ENCODE data around the gene SMAD3. TPM values are rescaled to one million over a fixed set of nuclear protein-coding genes. Genes with fewer than 3 reads are reported as not detected.

SMAD3 gene
- total RNA-seq, 1 experiment from 2014 or later = 89.2 TPM

DNA sequence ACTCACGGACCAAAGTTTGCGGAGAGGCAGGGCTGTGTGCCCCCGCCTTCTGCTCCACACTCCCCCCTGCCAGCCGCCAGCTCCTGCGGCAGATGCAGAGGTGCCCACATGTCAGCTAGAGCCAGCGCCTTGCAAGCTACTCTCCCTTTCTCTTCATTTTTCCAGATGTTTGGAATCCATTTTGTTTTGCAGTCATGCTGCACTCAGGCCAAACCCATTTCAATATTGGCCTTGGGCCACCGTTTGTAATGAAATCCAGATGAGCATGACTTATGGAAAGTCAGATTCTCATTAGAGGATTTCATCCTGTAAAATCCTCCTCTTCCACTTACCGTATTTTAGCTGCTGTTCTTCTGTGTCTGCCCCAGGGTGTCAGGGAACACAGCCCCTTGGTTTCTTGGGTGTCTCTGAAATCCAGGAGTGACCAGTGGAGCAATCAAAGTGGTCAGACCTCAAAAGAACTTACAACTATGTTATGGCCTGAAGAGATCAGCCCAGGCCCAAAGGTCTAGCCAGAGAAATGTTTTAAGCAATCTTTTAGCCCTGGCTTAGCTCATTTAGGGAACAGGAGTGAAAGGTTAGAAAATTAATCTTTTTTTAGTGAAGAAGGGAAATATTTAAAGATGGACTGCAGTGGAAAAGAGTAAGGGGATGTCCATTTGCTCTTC, 123.3 kb downstream of the SMAD3 start:
- no TSS peak for BruUV-seq (replicated peaks)
- intact Hi-C loops (cut with micrococcal nuclease) = no loop called here
- Histone ChIP-seq H3K9me3 (ENCODE audit: control insufficient read depth in 1 of 2, insufficient read depth in 1 of 2, low read depth in 1 of 2, low read length in 2 of 2) (no peaks in the 10 kb centered on the region), H3K27me3 (ENCODE audit: insufficient read depth, low read length) (no peaks in the 10 kb centered on the region), H3K27ac (ENCODE audit: low read depth, low read length) (no peak overlapping the region; the same call in 1 of the 2 replicates), H2AFZ (ENCODE audit: low read depth, low read length, poor library complexity, severe bottlenecking) (no peak overlapping the region), H3K4me3 (replicated peaks in 1 of 2; ENCODE audit: low read depth in 1 of 2, low read length in 2 of 2) (no peak overlapping the region), H3K9me2 (ENCODE audit: insufficient read depth) (no peaks in the 10 kb centered on the region), H3K9ac (ENCODE audit: low read length) (no peak overlapping the region), H3K79me2 (ENCODE audit: insufficient read depth, low read length) (no peaks in the 10 kb centered on the region), H3K36me3 (ENCODE audit: control insufficient read depth in 1 of 2, insufficient read depth in 2 of 2, low read length in 2 of 2) (peaks cover 19 to 66% of the 10 kb centered on the region in 2 experiments), H3K4me1 (ENCODE audit: control insufficient read depth in 1 of 2, insufficient read depth in 2 of 2, low read length in 2 of 2) (no peaks in the 10 kb centered on the region), H4K20me1 (ENCODE audit: insufficient read depth) (no peaks in the 10 kb centered on the region), H3K4me2 (ENCODE audit: low read length) (no peak overlapping the region)
- ChIA-PET CTCF (interaction anchor here (1.0 kb wide), 1 partner anchor 242 kb away, joined by 3 read pairs; no protein-coding TSS in a partner anchor), RAD21 (ENCODE audit: low non-redundant PET in 1 of 2, low total read pairs in 2 of 2, uncharacterized antibody in 2 of 2, unreplicated experiment in 2 of 2) (no interaction called here), POLR2A (interaction anchor here (0.6 kb wide), 1 partner anchor 41 kb away, joined by 3 read pairs; no protein-coding TSS in a partner anchor)
- DNase-seq (ENCODE audit: low read depth, low spot score) (no peak), ATAC-seq (no peak)
- no peak for TF ChIP-seq TCF7L2 (IDR thresholded peaks at IDR 0.05; ENCODE audit: borderline replicate concordance, extremely low read depth, insufficient read depth, insufficient read length)

- Histone ChIP-seq H3K9ac (ENCODE audit: low read length) (no peak overlapping the region), H3K27me3 (ENCODE audit: insufficient read depth, low read length) (no peaks in the 10 kb centered on the region), H2AFZ (ENCODE audit: low read depth, low read length, poor library complexity, severe bottlenecking) (no peak overlapping the region), H4K20me1 (ENCODE audit: insufficient read depth) (no peaks in the 10 kb centered on the region), H3K9me2 (ENCODE audit: insufficient read depth) (no peaks in the 10 kb centered on the region), H3K36me3 (ENCODE audit: control insufficient read depth in 1 of 2, insufficient read depth in 2 of 2, low read length in 2 of 2) (peaks cover 21 to 60% of the 10 kb centered on the region in 2 experiments), H3K4me3 (replicated peaks in 1 of 2; ENCODE audit: low read depth in 1 of 2, low read length in 2 of 2) (no peak overlapping the region), H3K9me3 (ENCODE audit: control insufficient read depth in 1 of 2, insufficient read depth in 1 of 2, low read depth in 1 of 2, low read length in 2 of 2) (no peaks in the 10 kb centered on the region), H3K27ac (ENCODE audit: low read depth, low read length) (peak overlapping the region; percentile 32; the same call in 1 of the 2 replicates), H3K4me1 (ENCODE audit: control insufficient read depth in 1 of 2, insufficient read depth in 2 of 2, low read length in 2 of 2) (no peaks in the 10 kb centered on the region), H3K4me2 (ENCODE audit: low read length) (no peak overlapping the region), H3K79me2 (ENCODE audit: insufficient read depth, low read length) (no peaks in the 10 kb centered on the region)
- ChIA-PET CTCF (interaction anchor here (1.0 kb wide), 1 partner anchor 243 kb away, joined by 3 read pairs; no protein-coding TSS in a partner anchor), POLR2A (interaction anchor here (0.6 kb wide), 1 partner anchor 40 kb away, joined by 3 read pairs; no protein-coding TSS in a partner anchor), RAD21 (ENCODE audit: low non-redundant PET in 1 of 2, low total read pairs in 2 of 2, uncharacterized antibody in 2 of 2, unreplicated experiment in 2 of 2) (no interaction called here)
- intact Hi-C loops (cut with micrococcal nuclease) = no loop called here
- no peak for TF ChIP-seq FOSL1 (IDR thresholded peaks at IDR 0.05; ENCODE audit: low read depth)
- no peak for TF ChIP-seq POLR2A (IDR thresholded peaks at IDR 0.05; ENCODE audit: borderline replicate concordance, extremely low read depth, insufficient read depth, insufficient read length)
- TF ChIP-seq JUND (IDR thresholded peaks at IDR 0.05) = no peak
- TF ChIP-seq ELF1 (IDR thresholded peaks at IDR 0.05; ENCODE audit: borderline replicate concordance, low read depth) = no peak
- no peak for TF ChIP-seq ZFX (IDR thresholded peaks at IDR 0.05)
- no peak for TF ChIP-seq SIN3A (IDR thresholded peaks at IDR 0.05; ENCODE audit: low read depth)
- TF ChIP-seq YY1 (IDR thresholded peaks at IDR 0.05; ENCODE audit: extremely low read depth, insufficient replicate concordance, low read depth, low read length) = no peak
- no peak for TF ChIP-seq EZH2phosphoT487 (IDR thresholded peaks at IDR 0.05; ENCODE audit: borderline replicate concordance)
- ATAC-seq = no peak
- no TSS peak for BruUV-seq (replicated peaks)
- no peak for DNase-seq (ENCODE audit: low read depth, low spot score)
Observed at GRCh38 chr15:67189326-67190051, 124.1 kb downstream of the SMAD3 start.
